ENCODE measurements around the gene TGFA. TPM values are rescaled to one million over a fixed set of nuclear protein-coding genes. Genes with fewer than 3 reads are reported as not detected.

Gene TGFA
- total and polyA plus RNA-seq, 11 donors = 0.50 to 4.9 (median 1.0) TPM

GRCh38 chr2:70549962-70550361 is 3.7 kb downstream of the TGFA start:
- H3K27ac ChIP-seq = no peak overlapping the region
- WGBS, 4 donors = 79 to 88% (median 82%) methylated on average over 7 of the region's 7 CpGs
- no peaks in the 10 kb centered on the region for H3K9me3 ChIP-seq
- DNase-seq (no peak), ATAC-seq (no peak)
- peaks cover 0 to 23% (median 11%) of the 10 kb centered on the region in 12 donors for H3K4me1 ChIP-seq
- intact Hi-C loops (cut with DNase I) = loop anchor here in 2 of 10 donors (10.0 kb wide), 2 partner anchors 65 to 205 kb away; no protein-coding TSS in a partner anchor
- H3K36me3 ChIP-seq = no peaks in the 10 kb centered on the region
- no peak for TF ChIP-seq CTCF (IDR thresholded peaks at IDR 0.05)
- no peak overlapping the region for H3K4me3 ChIP-seq
- peaks cover 8 to 54% (median 16%) of the 10 kb centered on the region in 9 donors for H3K27me3 ChIP-seq

- Histone ChIP-seq H3K4me1 (peaks cover 0 to 18% (median 9%) of the 10 kb centered on the region in 12 donors), H3K27me3 (peaks cover 7 to 48% (median 15%) of the 10 kb centered on the region in 9 donors), H3K36me3 (no peaks in the 10 kb centered on the region), H3K4me3 (no peak overlapping the region), H3K27ac (no peak overlapping the region), H3K9me3 (no peaks in the 10 kb centered on the region)
- no peak for TF ChIP-seq CTCF (IDR thresholded peaks at IDR 0.05)
- TF ChIP-seq POLR2A (IDR thresholded peaks at IDR 0.05) = no peak
- DNase-seq (no peak), ATAC-seq (no peak)
- 90 to 95% (median 91%) methylated on average over 12 of the region's 12 CpGs for WGBS, 4 donors
- intact Hi-C loops (cut with DNase I) = no loop called here
These were observed 4.4 kb downstream of the TGFA start for GRCh38 chr2:70549064-70549710.

- Histone ChIP-seq H3K27me3 (peaks cover 1 to 40% (median 9%) of the 10 kb centered on the region in 9 donors), H3K27ac (no peak overlapping the region), H3K9me3 (no peaks in the 10 kb centered on the region), H3K36me3 (no peaks in the 10 kb centered on the region), H3K4me3 (no peak overlapping the region), H3K4me1 (peaks cover 0 to 11% (median 5%) of the 10 kb centered on the region in 12 donors)
- ATAC-seq (no peak), DNase-seq (no peak)
- 73 to 81% (median 76%) methylated on average over 6 of the region's 6 CpGs for WGBS, 4 donors
- intact Hi-C loops (cut with DNase I) = no loop called here
- TF ChIP-seq CTCF (IDR thresholded peaks at IDR 0.05) = no peak
These were observed 5.4 kb downstream of the TGFA start for GRCh38 chr2:70548233-70548632.

- Histone ChIP-seq H3K4me3 (no peak overlapping the region), H3K4me1 (no peaks in the 10 kb centered on the region), H3K9me3 (no peaks in the 10 kb centered on the region), H3K27ac (no peak overlapping the region), H3K27me3 (peaks cover 0 to 27% (median 4%) of the 10 kb centered on the region in 9 donors), H3K36me3 (no peaks in the 10 kb centered on the region)
- ATAC-seq (no peak), DNase-seq (no peak)
- intact Hi-C loops (cut with DNase I) = no loop called here
- TF ChIP-seq POLR2A (IDR thresholded peaks at IDR 0.05) (no peak), CTCF (IDR thresholded peaks at IDR 0.05) (no peak)
- 60 to 91% (median 77%) methylated on average over 3 of the region's 3 CpGs for WGBS, 4 donors
These were observed 6.7 kb downstream of the TGFA start for GRCh38 chr2:70546885-70547284.

Measured in heart left ventricle (tissue), 16 donors.